ENCODE results near the gene MRM3. TPM values are rescaled to one million over a fixed set of nuclear protein-coding genes. Genes with fewer than 3 reads are reported as not detected.

MRM3 gene, protein sequence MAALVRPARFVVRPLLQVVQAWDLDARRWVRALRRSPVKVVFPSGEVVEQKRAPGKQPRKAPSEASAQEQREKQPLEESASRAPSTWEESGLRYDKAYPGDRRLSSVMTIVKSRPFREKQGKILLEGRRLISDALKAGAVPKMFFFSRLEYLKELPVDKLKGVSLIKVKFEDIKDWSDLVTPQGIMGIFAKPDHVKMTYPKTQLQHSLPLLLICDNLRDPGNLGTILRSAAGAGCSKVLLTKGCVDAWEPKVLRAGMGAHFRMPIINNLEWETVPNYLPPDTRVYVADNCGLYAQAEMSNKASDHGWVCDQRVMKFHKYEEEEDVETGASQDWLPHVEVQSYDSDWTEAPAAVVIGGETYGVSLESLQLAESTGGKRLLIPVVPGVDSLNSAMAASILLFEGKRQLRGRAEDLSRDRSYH
- polyA plus RNA-seq (2013, experiment 1 of 2): 12.1 TPM
- polyA plus RNA-seq (2013, experiment 2 of 2): 12.7 TPM

DNA sequence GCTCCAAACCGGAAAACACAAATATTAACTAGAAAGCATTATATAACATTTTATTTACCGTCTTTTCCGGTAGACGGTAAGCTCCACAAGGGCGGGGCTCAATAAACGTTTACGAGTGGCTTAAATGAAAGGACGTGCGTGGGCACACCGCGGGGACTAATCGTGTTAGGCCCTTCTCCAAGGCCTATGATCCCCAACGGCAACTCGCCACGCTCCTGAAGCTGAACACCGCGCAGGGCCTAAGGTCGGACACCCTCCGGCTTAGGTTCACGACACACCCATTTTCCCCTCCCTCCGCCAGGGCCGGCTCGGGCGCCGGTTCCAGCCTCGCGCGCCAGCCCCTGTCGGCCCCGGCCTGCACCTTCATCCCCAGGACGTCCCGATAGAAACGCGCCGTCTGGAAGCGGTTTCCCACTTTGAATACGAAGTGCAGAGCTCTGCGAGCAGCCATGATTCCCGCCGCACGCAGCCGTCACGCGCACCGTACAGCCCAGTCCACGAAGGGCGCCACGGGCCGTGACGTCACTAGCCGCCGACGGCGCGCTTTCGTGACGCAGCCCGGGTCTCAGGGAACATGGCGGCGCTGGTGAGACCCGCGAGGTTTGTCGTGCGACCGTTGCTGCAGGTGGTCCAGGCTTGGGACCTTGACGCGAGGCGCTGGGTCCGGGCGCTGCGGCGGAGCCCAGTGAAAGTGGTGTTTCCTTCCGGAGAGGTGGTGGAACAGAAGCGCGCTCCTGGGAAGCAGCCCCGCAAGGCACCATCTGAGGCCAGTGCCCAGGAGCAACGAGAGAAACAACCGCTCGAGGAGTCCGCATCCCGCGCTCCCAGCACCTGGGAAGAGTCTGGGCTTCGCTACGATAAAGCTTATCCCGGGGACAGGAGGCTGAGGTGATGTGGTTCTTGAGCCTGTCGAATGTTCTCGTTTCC, at the start of gene MRM3, which contains the start of gene GLOD4:
Gene MRM3, plus strand, starts transcription at position 549 of the 927 bp plus-strand sequence. Its CDS starts 26 bp downstream, at position 575.
Gene GLOD4, minus strand, starts transcription at position 476 of the 927 bp plus-strand sequence. Its CDS starts 25 bp downstream, at position 451.
- Histone ChIP-seq H3K79me1 (ENCODE audit: low read length) (peaks cover 12% of the 10 kb centered on the region), H3K23ac (ENCODE audit: low read length) (no peak within 1 kb of the TSS), H4K5ac (ENCODE audit: low read length) (peak within 1 kb of the TSS; percentile 15), H2BK5ac (ENCODE audit: low read length) (no peak within 1 kb of the TSS), H2AK5ac (ENCODE audit: low read length) (no peak within 1 kb of the TSS), H3K27me3 (ENCODE audit: insufficient read depth, low read length, poor library complexity) (no peaks in the 10 kb centered on the region), H2BK120ac (ENCODE audit: low read depth, low read length) (no peak within 1 kb of the TSS), H2BK15ac (replicated peaks; ENCODE audit: low read depth) (no peak within 1 kb of the TSS), H3K36me3 (ENCODE audit: control insufficient read depth, insufficient read depth, low read length) (peaks cover 4% of the 10 kb centered on the region), H4K8ac (ENCODE audit: low read depth, low read length) (no peak within 1 kb of the TSS), H3K4me2 (ENCODE audit: low read length) (peak within 1 kb of the TSS; percentile 94), H3K9ac (ENCODE audit: low read length) (peak within 1 kb of the TSS; percentile 93), H3K4me3 (ENCODE audit: low read length) (peak within 1 kb of the TSS; percentile 93), H3K4ac (ENCODE audit: low read depth, low read length) (no peak within 1 kb of the TSS), H3K18ac (ENCODE audit: low read length) (no peak within 1 kb of the TSS), H3K79me2 (ENCODE audit: control insufficient read depth, insufficient read depth, low read length) (peaks cover 34% of the 10 kb centered on the region), H3K4me1 (ENCODE audit: control insufficient read depth, low read depth, low read length) (no peaks in the 10 kb centered on the region), H3K56ac (ENCODE audit: low read length) (peak within 1 kb of the TSS; percentile 91), H3K27ac (ENCODE audit: low read depth, low read length) (no peak within 1 kb of the TSS)
- no CpG with 5 or more reads among the region's 87 CpGs for WGBS (ENCODE audit: extremely low coverage, insufficient coverage, low lambda C conversion rate)
- peak; percentile 89 for DNase-seq

DNA sequence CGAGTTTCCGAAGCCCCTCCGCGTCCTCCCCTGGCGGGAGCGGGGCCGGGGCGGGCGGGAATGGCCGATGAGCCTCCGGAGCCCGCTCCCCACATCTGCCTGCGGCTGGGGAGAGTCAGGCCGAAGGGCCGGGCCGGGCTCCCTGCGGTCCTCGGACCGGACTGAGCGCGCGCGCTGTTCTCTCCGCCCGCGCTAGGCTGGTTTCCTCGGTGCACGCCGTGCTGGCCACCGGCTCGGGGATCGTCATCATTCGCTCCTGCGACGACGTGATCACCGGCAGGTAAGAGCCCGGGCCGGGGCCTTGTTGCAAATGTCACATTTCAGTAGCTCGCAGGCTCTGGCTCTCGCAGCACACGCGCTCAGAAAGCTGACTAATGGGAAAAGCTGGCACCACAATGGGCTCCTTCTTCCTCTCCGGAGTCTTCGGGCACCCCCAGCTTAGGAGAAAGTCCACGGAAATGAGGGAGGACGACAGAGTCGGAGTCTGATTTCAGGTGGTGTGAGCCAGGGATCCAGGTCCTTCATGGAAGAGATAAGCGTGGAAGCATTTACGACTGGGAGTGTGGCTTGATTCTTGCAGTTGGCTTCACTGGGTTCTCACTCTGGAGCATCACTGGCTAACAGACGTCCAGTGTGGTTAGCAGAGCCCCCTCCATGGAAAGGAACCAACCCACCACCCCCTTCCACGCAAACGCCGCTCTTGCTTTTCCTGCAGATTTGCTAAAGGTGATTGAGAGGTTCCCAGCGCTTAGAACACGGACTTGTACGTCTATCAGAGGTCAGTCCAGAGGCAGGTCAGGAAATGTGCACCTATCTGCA, 49.0 kb upstream of the MRM3 start:
- Histone ChIP-seq H2AK5ac (ENCODE audit: low read length) (no peak overlapping the region), H3K4me1 (ENCODE audit: control insufficient read depth, low read depth, low read length) (peaks cover 4% of the 10 kb centered on the region), H2BK120ac (ENCODE audit: low read depth, low read length) (peak overlapping the region; percentile 94), H2BK15ac (replicated peaks; ENCODE audit: low read depth) (no peak overlapping the region), H3K9ac (ENCODE audit: low read length) (peak overlapping the region; percentile 65), H3K4me2 (ENCODE audit: low read length) (peak overlapping the region; percentile 67), H3K27me3 (ENCODE audit: insufficient read depth, low read length, poor library complexity) (no peaks in the 10 kb centered on the region), H4K5ac (ENCODE audit: low read length) (no peak overlapping the region), H2BK5ac (ENCODE audit: low read length) (no peak overlapping the region), H3K79me2 (ENCODE audit: control insufficient read depth, insufficient read depth, low read length) (peaks cover 3% of the 10 kb centered on the region), H3K4me3 (ENCODE audit: low read length) (peak overlapping the region; percentile 50), H4K8ac (ENCODE audit: low read depth, low read length) (peak overlapping the region; percentile 57), H3K27ac (ENCODE audit: low read depth, low read length) (peak overlapping the region; percentile 61), H3K56ac (ENCODE audit: low read length) (peak overlapping the region; percentile 82), H3K4ac (ENCODE audit: low read depth, low read length) (peak overlapping the region; percentile 93), H3K23ac (ENCODE audit: low read length) (no peak overlapping the region), H3K18ac (ENCODE audit: low read length) (peak overlapping the region; percentile 91), H3K79me1 (ENCODE audit: low read length) (peaks cover 4% of the 10 kb centered on the region), H3K36me3 (ENCODE audit: control insufficient read depth, insufficient read depth, low read length) (peaks cover 1% of the 10 kb centered on the region)
- peak; percentile 54 for DNase-seq
- WGBS (ENCODE audit: extremely low coverage, insufficient coverage, low lambda C conversion rate): no CpG with 5 or more reads among the region's 57 CpGs

DNA sequence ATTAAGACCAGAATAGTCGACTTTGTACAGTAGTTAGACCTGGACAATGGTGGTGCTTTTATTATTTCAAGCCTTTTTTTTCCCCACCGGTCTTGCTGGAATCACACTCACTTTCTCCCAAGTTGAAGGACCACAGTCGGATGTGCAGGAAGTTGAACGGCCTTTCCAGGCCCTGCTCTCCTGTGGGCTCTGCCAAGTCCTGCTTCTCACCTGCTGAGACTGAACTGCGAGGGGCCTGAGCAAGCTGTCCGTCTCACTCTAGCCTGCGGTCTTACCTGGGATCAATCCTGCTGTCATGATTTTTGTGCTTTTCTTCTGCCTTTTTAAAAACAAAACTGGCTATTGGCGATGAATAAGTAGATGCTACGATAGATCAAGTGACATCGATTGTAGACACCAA, 48.4 kb upstream of the MRM3 start:
- H4K8ac ChIP-seq (ENCODE audit: low read depth, low read length): no peak overlapping the region
- H2BK15ac ChIP-seq (replicated peaks; ENCODE audit: low read depth): no peak overlapping the region
- peak overlapping the region; percentile 25 for H3K9ac ChIP-seq (ENCODE audit: low read length)
- H3K27ac ChIP-seq (ENCODE audit: low read depth, low read length): no peak overlapping the region
- H3K56ac ChIP-seq (ENCODE audit: low read length): peak overlapping the region; percentile 39
- DNase-seq: no peak
- peaks cover 3% of the 10 kb centered on the region for H3K79me2 ChIP-seq (ENCODE audit: control insufficient read depth, insufficient read depth, low read length)
- H2BK120ac ChIP-seq (ENCODE audit: low read depth, low read length): no peak overlapping the region
- H2AK5ac ChIP-seq (ENCODE audit: low read length): no peak overlapping the region
- peaks cover 4% of the 10 kb centered on the region for H3K4me1 ChIP-seq (ENCODE audit: control insufficient read depth, low read depth, low read length)
- no CpG with 5 or more reads among the region's 10 CpGs for WGBS (ENCODE audit: extremely low coverage, insufficient coverage, low lambda C conversion rate)
- H2BK5ac ChIP-seq (ENCODE audit: low read length): no peak overlapping the region
- H3K18ac ChIP-seq (ENCODE audit: low read length): no peak overlapping the region
- peaks cover 1% of the 10 kb centered on the region for H3K36me3 ChIP-seq (ENCODE audit: control insufficient read depth, insufficient read depth, low read length)
- peaks cover 4% of the 10 kb centered on the region for H3K79me1 ChIP-seq (ENCODE audit: low read length)
- peak overlapping the region; percentile 10 for H3K4me2 ChIP-seq (ENCODE audit: low read length)
- H3K27me3 ChIP-seq (ENCODE audit: insufficient read depth, low read length, poor library complexity): no peaks in the 10 kb centered on the region
- no peak overlapping the region for H3K4me3 ChIP-seq (ENCODE audit: low read length)
- H3K4ac ChIP-seq (ENCODE audit: low read depth, low read length): no peak overlapping the region
- peak overlapping the region; percentile 85 for H3K23ac ChIP-seq (ENCODE audit: low read length)
- H4K5ac ChIP-seq (ENCODE audit: low read length): no peak overlapping the region

DNA sequence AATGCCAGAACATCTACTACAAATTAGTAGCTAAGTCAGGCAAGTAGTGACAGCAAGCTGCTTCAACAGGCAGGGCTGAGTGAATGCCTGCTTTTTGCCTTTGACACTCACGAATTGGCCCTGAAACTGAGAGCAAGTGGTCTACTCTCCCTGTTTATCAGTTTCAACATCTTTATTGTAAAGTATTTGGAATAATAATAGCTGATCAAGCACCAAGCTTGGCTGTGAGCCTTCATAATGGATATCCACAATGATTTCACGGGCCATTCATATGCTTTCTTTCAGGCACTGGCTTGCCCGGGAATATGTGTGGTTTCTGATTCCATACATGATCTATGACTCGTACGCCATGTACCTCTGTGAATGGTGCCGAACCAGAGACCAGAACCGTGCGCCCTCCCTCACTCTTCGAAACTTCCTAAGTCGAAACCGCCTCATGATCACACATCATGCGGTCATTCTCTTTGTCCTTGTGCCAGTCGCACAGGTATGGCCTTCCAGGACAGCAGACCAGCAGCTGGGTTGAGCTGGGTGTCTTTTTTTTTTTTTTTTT, 44.5 kb upstream of the MRM3 start:
- H3K4me1 ChIP-seq (ENCODE audit: control insufficient read depth, low read depth, low read length): peaks cover 4% of the 10 kb centered on the region
- H3K18ac ChIP-seq (ENCODE audit: low read length): no peak overlapping the region
- no peak overlapping the region for H3K56ac ChIP-seq (ENCODE audit: low read length)
- peaks cover 9% of the 10 kb centered on the region for H3K36me3 ChIP-seq (ENCODE audit: control insufficient read depth, insufficient read depth, low read length)
- no peak overlapping the region for H2BK5ac ChIP-seq (ENCODE audit: low read length)
- no peak for DNase-seq
- no peak overlapping the region for H3K4me2 ChIP-seq (ENCODE audit: low read length)
- peaks cover 3% of the 10 kb centered on the region for H3K79me2 ChIP-seq (ENCODE audit: control insufficient read depth, insufficient read depth, low read length)
- H3K23ac ChIP-seq (ENCODE audit: low read length): no peak overlapping the region
- no peak overlapping the region for H2BK15ac ChIP-seq (replicated peaks; ENCODE audit: low read depth)
- no peak overlapping the region for H4K5ac ChIP-seq (ENCODE audit: low read length)
- H3K4me3 ChIP-seq (ENCODE audit: low read length): no peak overlapping the region
- no peak overlapping the region for H3K4ac ChIP-seq (ENCODE audit: low read depth, low read length)
- no peak overlapping the region for H3K9ac ChIP-seq (ENCODE audit: low read length)
- H3K27me3 ChIP-seq (ENCODE audit: insufficient read depth, low read length, poor library complexity): no peaks in the 10 kb centered on the region
- H4K8ac ChIP-seq (ENCODE audit: low read depth, low read length): no peak overlapping the region
- H2AK5ac ChIP-seq (ENCODE audit: low read length): no peak overlapping the region
- no peak overlapping the region for H3K27ac ChIP-seq (ENCODE audit: low read depth, low read length)
- H2BK120ac ChIP-seq (ENCODE audit: low read depth, low read length): no peak overlapping the region
- WGBS (ENCODE audit: extremely low coverage, insufficient coverage, low lambda C conversion rate): no CpG with 5 or more reads among the region's 13 CpGs
- H3K79me1 ChIP-seq (ENCODE audit: low read length): peaks cover 7% of the 10 kb centered on the region
